ENCODE data around the gene DNASE1L2. TPM values are rescaled to one million over a fixed set of nuclear protein-coding genes. Genes with fewer than 3 reads are reported as not detected.
"Not testable (repeated sequence)": the region's sequence is repeated elsewhere in the genome, so short reads cannot be mapped to it uniquely, and the experiment has no call there.

Gene DNASE1L2
- total RNA-seq, 1 donor: 0.86 TPM

DNA sequence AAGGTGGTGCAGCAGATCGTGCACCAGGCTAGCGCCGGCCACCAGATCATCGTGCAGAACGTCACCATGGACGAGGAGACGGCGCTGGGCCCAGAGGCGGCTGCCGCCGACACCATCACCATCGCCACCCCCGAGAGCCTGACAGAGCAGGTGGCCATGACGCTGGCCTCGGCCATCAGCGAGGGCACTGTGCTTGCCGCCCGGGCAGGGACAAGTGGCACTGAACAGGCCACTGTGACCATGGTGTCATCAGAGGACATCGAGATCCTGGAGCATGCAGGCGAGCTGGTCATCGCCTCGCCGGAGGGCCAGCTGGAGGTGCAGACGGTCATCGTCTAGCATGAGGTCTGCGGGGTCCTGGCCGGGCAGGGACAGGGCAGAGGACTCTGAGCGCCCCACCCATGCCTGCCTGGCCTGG lies 1.0 kb upstream of the DNASE1L2 start:
- no peak for DNase-seq (ENCODE audit: low read depth)
- TF ChIP-seq, protein P1, sequence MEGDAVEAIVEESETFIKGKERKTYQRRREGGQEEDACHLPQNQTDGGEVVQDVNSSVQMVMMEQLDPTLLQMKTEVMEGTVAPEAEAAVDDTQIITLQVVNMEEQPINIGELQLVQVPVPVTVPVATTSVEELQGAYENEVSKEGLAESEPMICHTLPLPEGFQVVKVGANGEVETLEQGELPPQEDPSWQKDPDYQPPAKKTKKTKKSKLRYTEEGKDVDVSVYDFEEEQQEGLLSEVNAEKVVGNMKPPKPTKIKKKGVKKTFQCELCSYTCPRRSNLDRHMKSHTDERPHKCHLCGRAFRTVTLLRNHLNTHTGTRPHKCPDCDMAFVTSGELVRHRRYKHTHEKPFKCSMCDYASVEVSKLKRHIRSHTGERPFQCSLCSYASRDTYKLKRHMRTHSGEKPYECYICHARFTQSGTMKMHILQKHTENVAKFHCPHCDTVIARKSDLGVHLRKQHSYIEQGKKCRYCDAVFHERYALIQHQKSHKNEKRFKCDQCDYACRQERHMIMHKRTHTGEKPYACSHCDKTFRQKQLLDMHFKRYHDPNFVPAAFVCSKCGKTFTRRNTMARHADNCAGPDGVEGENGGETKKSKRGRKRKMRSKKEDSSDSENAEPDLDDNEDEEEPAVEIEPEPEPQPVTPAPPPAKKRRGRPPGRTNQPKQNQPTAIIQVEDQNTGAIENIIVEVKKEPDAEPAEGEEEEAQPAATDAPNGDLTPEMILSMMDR (IDR thresholded peaks at IDR 0.05; ENCODE audit: insufficient read depth, low read depth, low read length): no peak
- no peak overlapping the region for H3K4me3 ChIP-seq (ENCODE audit: low read depth, low read length)

DNA sequence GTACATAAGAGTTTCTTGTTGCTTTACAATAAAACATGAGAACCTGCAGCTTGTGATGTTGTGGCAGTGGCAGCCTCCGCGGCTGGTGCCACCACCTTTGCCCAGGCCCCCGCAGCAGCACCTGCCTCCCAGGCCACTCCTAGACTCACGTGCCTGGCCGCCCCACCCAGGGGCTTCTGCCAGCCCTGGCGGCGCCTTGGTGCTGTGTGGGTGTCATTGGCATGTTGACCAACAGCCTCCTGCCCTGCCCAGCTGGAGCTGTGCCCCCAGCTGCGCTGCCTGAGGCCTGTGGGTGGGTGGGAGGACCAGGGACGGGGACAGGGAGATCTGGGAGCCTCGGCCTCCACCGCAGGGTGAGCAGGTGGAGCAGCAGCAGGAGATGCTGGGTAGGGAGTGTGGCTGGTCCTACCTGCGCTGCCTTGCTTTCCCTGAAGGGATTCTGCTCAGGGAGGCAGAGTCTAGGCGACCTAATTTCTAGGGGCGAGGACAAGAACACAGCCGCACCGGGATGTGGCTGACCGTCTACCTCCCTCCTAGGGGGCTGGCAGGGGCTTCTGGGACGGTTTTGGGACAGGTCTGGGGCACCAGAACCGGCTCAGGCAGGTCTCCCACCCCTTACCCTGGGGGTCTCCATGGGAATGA lies 428 bp upstream of the DNASE1L2 start:
- TF ChIP-seq, protein P1 (IDR thresholded peaks at IDR 0.05; ENCODE audit: insufficient read depth, low read depth, low read length): no peak
- no peak for DNase-seq (ENCODE audit: low read depth)
- H3K4me3 ChIP-seq (ENCODE audit: low read depth, low read length): no peak overlapping the region

DNA sequence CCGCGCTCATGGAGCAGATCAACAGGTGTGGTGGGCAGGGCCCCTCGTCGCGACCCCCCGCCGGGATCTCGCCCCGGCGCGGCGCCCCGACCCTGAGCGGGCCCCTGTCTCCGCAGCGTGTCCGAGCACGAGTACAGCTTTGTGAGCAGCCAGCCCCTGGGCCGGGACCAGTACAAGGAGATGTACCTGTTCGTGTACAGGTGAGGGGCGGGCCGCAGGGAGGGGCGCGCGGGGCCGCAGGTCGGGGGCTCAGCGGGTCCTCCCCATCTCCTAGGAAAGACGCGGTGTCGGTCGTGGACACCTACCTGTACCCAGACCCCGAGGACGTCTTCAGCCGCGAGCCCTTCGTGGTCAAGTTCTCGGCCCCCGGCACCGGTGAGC lies 848 bp downstream of the DNASE1L2 start:
- no peak for DNase-seq (ENCODE audit: low read depth)
- TF ChIP-seq, protein P1 (IDR thresholded peaks at IDR 0.05; ENCODE audit: insufficient read depth, low read depth, low read length): no peak
- H3K4me3 ChIP-seq (ENCODE audit: low read depth, low read length): peak overlapping the region; percentile 43

DNA sequence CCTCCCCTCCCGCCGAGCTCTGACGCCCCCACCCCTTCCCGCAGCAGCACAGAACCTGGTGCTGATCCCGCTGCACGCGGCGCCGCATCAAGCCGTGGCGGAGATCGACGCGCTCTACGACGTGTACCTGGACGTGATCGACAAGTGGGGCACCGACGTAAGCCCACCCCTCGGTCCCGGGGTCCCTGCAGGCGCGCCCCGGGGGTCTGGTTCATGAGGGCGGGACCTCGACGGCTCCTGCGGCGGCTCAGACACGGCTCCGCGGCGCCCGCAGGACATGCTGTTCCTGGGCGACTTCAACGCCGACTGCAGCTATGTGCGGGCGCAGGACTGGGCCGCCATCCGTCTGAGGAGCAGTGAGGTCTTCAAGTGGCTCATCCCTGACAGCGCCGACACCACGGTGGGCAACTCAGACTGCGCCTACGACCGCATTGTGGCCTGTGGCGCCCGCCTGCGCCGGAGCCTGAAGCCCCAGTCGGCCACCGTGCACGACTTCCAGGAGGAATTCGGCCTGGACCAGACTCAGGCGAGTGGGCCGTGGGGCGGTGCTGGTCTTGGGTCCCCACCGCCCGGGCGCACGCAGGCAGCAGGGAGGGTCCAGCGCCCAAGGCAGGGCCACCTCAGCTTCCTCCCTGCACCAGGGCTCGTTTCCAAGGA lies 1.4 kb downstream of the DNASE1L2 start:
- TF ChIP-seq, protein P1 (IDR thresholded peaks at IDR 0.05; ENCODE audit: insufficient read depth, low read depth, low read length): no peak
- no peak for DNase-seq (ENCODE audit: low read depth)
- no peak overlapping the region for H3K4me3 ChIP-seq (ENCODE audit: low read depth, low read length)

DNA sequence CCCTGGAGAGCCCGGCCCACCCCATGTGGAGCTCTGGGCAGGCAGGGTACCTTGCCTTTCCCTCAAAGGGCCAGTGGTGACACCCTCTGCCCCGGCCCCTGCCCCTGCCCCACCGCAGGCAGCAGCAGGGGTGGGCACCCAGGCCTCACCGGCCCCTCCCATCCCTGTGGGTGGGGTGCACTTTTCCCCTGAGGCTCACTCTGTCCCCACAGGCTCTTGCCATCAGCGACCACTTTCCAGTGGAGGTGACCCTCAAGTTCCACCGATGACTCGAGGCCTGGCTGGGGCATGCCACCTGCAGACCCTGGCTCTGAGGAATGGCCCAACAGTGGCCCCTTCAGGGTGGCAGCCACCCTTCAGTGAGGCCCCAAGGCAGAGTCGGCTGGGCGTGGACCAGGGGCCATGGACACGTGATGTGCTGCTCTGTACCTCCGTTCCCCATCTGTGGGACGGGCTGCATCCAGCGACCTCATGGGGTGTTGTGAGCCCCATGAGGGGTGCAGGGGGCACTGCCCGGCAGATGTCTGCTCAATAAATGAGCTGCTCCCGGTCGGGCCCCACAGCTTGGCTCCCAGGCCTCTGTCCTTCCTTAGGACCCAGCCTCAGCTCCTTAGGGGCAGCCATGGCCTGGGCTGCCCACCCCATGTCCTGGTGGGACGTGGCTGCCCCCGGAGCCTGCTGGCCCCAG lies 2.0 kb downstream of the DNASE1L2 start:
- TF ChIP-seq, protein P1 (IDR thresholded peaks at IDR 0.05; ENCODE audit: insufficient read depth, low read depth, low read length): no peak
- no peak for DNase-seq (ENCODE audit: low read depth)
- H3K4me3 ChIP-seq (ENCODE audit: low read depth, low read length): no peak overlapping the region

DNA sequence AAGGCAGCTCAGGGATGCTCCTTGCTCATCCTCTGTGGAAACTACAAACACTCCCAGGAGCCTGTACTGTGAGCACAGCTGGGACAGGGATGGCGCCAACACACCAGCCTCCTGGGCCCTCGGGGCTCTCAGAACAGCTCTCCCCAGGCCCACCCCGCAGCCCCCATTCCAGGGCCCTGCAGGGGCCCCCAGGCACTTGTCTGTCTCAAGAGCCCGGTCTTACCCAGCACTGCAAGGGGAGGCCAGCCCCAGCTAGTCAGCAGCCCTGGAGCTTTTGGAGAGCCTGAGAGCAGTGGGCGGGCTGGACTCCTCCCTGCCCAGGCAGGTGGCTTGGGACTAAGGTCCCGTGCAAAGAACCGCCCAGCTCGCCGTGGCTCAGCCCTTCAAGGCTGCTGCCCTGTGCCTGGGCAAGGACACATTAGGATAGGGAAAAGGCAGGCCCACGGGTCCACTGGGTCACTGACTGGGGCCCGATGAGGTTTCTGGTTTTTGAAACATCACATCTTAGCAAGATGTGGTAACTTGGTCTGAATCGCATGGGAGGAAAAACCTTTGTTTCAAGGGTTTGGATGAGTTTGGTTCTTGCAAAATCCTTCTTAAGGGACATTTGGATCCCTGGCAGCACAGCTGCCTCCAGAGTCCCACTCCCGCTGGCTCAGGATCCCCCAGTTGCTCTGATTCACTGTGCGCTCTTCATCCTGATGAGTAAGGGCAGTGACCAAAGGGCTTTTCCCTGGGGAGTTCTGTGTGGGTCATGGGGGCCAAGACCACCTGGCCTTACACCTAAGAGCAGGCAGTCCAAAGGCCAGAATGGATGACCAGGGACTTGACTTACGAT lies 2.8 kb downstream of the DNASE1L2 start:
- no peak overlapping the region for H3K4me3 ChIP-seq (ENCODE audit: low read depth, low read length)
- DNase-seq (ENCODE audit: low read depth): no peak
- TF ChIP-seq, protein P1 (IDR thresholded peaks at IDR 0.05; ENCODE audit: insufficient read depth, low read depth, low read length): no peak

DNA sequence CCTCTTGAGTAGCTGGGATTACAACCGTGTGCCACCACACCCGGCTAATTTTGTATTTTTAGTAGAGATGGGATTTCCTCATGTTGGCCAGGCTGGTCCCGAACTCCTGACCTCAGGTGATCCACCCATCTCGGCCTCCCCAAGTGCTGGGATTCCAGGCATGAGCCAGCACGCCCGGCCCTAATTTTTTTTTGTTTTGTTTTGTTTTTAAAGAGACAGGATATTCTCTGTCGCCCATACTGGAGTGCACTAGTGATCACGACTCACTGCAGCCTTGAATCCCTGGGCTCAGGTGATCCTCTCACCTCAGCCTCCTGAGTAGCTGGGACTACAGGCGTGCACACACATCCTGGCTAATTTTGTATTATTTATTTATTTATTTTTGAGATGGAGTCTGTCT lies 4.1 kb downstream of the DNASE1L2 start:
- H3K4me3 ChIP-seq (ENCODE audit: low read depth, low read length); DNase-seq (ENCODE audit: low read depth): not testable (repeated sequence)

Data from fibroblast of villous mesenchyme (primary cell).